Sigmoid colon (tissue), 4 donors: ENCODE results near the gene EPB41L1.

Experiments used
- POLR2A ChIP-seq, 2 donors: fragments of 450-650 bp; IDR thresholded peaks; one replicate each; pipeline ENCODE4 v1.6.1; 2016; ENCODE audit warnings: antibody characterized with exemption in 2 of 2, mild to moderate bottlenecking in 2 of 2, moderate library complexity in 2 of 2
- POLR2AphosphoS5 ChIP-seq, 4 donors: sonication (generic); formaldehyde crosslinking; IDR thresholded peaks; one replicate each; pipeline ENCODE4 v1.6.1; 2017; ENCODE audit warnings: antibody characterized with exemption in 4 of 4

- TF ChIP-seq POLR2AphosphoS5 (IDR thresholded peaks at IDR 0.05) (no peak), POLR2A (IDR thresholded peaks at IDR 0.05) (no peak)
These were observed 124.8 kb downstream of the EPB41L1 start for GRCh38 chr20:36279362-36279761.
